A549 (cell line): Measurements from ENCODE around the gene CRYBB3. TPM values are rescaled to one million over a fixed set of nuclear protein-coding genes. Genes with fewer than 3 reads are reported as not detected.
A peak's percentile ranks its signal among the peaks of the same experiment; 100 is the strongest.
"Not testable (repeated sequence)": the region's sequence is repeated elsewhere in the genome, so short reads cannot be mapped to it uniquely, and the experiment has no call there.

Source experiments
- ATAC-seq, 2 experiments: fragments of 200-7000 bp in 1 of 2; fragments of >200 bp in 1 of 2; cut with Nextera tagmentation in 1 of 2; cut with Tn5 transposase in 1 of 2; 3 replicates each; pipeline versions ENCODE4 v1.8.0 to v1.9.1; 2018 to 2020; ENCODE audit warnings: mild to moderate bottlenecking in 1 of 2, moderate library complexity in 1 of 2
- CTCF ChIA-PET: fragments of 300-600 bp; sonication (Branson Sonifier 250); formaldehyde crosslinking; extraction: SDS; loops from one replicate; lab custom pipeline; 2021; ENCODE audit warnings: antibody characterized with exemption, inconsistent platforms; lab: Yijun Ruan, JAX
- POLR2A ChIA-PET: fragments of 350-600 bp; formaldehyde crosslinking; extraction: SDS; loops from one replicate; lab custom pipeline; 2021; ENCODE audit warnings: antibody characterized with exemption, inconsistent platforms; lab: Yijun Ruan, JAX
- DNase-seq, 2 experiments: peaks; one replicate each; pipeline versions ENCODE4 v3.0.0 to v3.0.0-alpha.2; 2011 to 2016; ENCODE audit warnings: low read depth in 1 of 2, low spot score in 1 of 2
- FAIRE-seq: peaks from 2 replicates; lab custom pipeline; 2011; peaks lifted over from hg19 to GRCh38; lab: Jason Lieb, UNC
- H3K27ac ChIP-seq, 2 experiments: fragments of >200 bp; sonication (Bioruptor Twin); formaldehyde crosslinking; 3 replicates each; pipeline ENCODE4 v1.5.1; 2016 to 2017
- H3K4me1 ChIP-seq: fragments of >200 bp; sonication (Bioruptor Twin); formaldehyde crosslinking; 3 replicates; pipeline ENCODE4 v1.6.1; 2016
- H3K4me2 ChIP-seq: fragments of >200 bp; sonication (Bioruptor Twin); formaldehyde crosslinking; 3 replicates; pipeline ENCODE4 v1.6.1; 2016
- H3K4me3 ChIP-seq: fragments of >200 bp; sonication (Bioruptor Twin); formaldehyde crosslinking; 3 replicates; pipeline ENCODE4 v1.5.1; 2016
- H3K9me3 ChIP-seq: fragments of >200 bp; sonication (Bioruptor Twin); formaldehyde crosslinking; 3 replicates; pipeline ENCODE4 v1.6.1; 2016
- CHD4 ChIP-seq: fragments of 200-600 bp; sonication (generic); IDR thresholded peaks from 2 replicates; pipeline ENCODE4 v1.6.1; 2016; ENCODE audit warnings: antibody characterized with exemption, mild to moderate bottlenecking, borderline replicate concordance
- HOXA7 ChIP-seq: fragments of 250-450 bp; sonication (Bioruptor Pico); IDR thresholded peaks from 2 replicates; pipeline ENCODE4 v1.5.0; 2020; ENCODE audit warnings: mild to moderate bottlenecking, moderate library complexity
- HOXB13 ChIP-seq: fragments of 250-450 bp; sonication (Bioruptor Pico); IDR thresholded peaks from 2 replicates; pipeline ENCODE4 v1.5.0; 2020; ENCODE audit warnings: low read depth, mild to moderate bottlenecking, moderate library complexity
- JUNB ChIP-seq: fragments of >200 bp; sonication (Bioruptor Twin); formaldehyde crosslinking; IDR thresholded peaks from 2 replicates; pipeline ENCODE4 v1.6.1; 2016
- KDM5A ChIP-seq: fragments of 200-600 bp; sonication (generic); IDR thresholded peaks from 2 replicates; pipeline ENCODE4 v1.6.1; 2016; ENCODE audit warnings: antibody characterized with exemption, mild to moderate bottlenecking
- NFE2L2 ChIP-seq: fragments of 150-350 bp; conservative IDR thresholded peaks from 2 replicates; pipeline ENCODE4 v1.6.1; 2014; ENCODE audit warnings: low read length
- POLR2A ChIP-seq: IDR thresholded peaks from 2 replicates; pipeline ENCODE4 v1.6.1; 2012; ENCODE audit warnings: mild to moderate bottlenecking, low read length
- RAD21 ChIP-seq, 2 experiments: fragments of >200 bp in 1 of 2; sonication (Bioruptor Twin) in 1 of 2; formaldehyde crosslinking in 1 of 2; IDR thresholded peaks in 1 of 2; conservative IDR thresholded peaks in 1 of 2; 2 replicates in 1 of 2; 3 replicates in 1 of 2; pipeline ENCODE4 v1.6.1; 2012 to 2018; ENCODE audit warnings: inconsistent platforms in 1 of 2
- SMC3 ChIP-seq: fragments of >200 bp; sonication (Bioruptor Twin); formaldehyde crosslinking; IDR thresholded peaks from 3 replicates; pipeline ENCODE4 v1.6.1; 2018; ENCODE audit warnings: inconsistent platforms
- ZFP36 ChIP-seq: fragments of 450-650 bp; IDR thresholded peaks from 2 replicates; pipeline ENCODE4 v1.6.1; 2014; ENCODE audit warnings: borderline replicate concordance; ENCODE audit not compliant: partially characterized antibody
- WGBS: methylation state at CpG from one replicate; pipeline ENCODE4 v1.1.6; 2017; ENCODE audit errors: missing lambda C conversion rate; 5-methylcytosine and 5-hydroxymethylcytosine counted together
- polyA plus RNA-seq, 4 experiments: library from polyadenylated mRNA; depleted of rRNA in 3 of 4; stranded (reverse); fragments of >200 nt; fragmentation: RNase III in 1 of 4; extraction: RNeasy Plus Mini Kit Qiagen cat#74134 plus additional on column Dnase treatment in 1 of 4; gene quantifications; 2 replicates in 3 of 4; 3 replicates in 1 of 4; pipeline ENCODE4 v1.2.3, GENCODE V29; 2011 to 2017
- TF ChIP-seq, protein P1 (sequence below): fragments of >200 bp; sonication (Bioruptor Twin); formaldehyde crosslinking; IDR thresholded peaks from 3 replicates; pipeline ENCODE4 v1.5.1; 2016
- TF ChIP-seq, protein P2 (sequence below): IDR thresholded peaks from 2 replicates; pipeline ENCODE4 v1.6.1; 2012; ENCODE audit warnings: low read depth, borderline replicate concordance
- TF ChIP-seq, protein P3 (sequence below): fragments of 450-650 bp; IDR thresholded peaks from 2 replicates; pipeline ENCODE4 v1.6.1; 2014; ENCODE audit warnings: antibody characterized with exemption

The CRYBB3 gene
- polyA plus RNA-seq, 2 of the 4 experiments (the other 2 are of a cell fraction) = not detected

DNA sequence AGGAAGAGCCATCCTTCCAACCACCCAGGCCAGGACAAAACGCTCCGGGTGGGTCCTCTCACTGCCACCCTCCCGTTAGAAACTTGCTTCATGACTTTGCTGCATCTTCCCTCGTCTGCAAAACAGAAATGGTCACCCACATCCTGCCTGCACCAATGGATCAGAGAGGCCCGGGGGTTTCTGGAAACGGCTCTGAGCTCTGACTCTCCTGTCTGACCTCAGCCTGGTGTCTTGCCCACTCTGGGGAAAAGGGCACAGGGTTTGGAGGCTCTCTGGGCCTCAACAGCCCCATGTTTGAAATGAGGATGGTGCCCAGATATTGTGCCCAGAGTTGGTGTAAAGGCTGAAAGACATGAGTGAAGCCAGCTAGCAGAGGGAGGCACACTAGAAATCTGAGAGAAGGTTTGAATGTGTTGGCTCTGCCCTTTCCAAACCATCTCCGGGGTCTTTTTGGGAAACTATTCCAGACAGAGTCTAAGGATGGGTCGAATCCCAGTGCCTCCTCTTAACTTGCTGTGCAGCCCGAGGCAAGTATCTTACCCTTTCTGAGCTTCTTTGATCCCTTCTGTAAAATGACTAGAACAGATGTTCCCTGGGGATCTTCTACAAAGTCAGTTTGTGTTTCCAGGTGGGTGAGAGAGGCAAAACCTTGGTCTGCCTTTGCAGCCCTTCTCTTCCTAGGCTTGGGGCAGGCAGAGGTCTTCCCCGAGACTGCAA, 2.1 kb downstream of the CRYBB3 start:
- POLR2A ChIA-PET = no interaction called here
- H3K4me2 ChIP-seq = no peak overlapping the region
- no peaks in the 10 kb centered on the region for H3K4me1 ChIP-seq
- no peaks in the 10 kb centered on the region for H3K9me3 ChIP-seq
- TF ChIP-seq HOXA7 (CRISPR knock-in tag) = no peak
- TF ChIP-seq ZFP36 = peak; percentile 30
- no peak for TF ChIP-seq HOXB13 (CRISPR knock-in tag)
- H3K4me3 ChIP-seq = no peak overlapping the region
- DNase-seq = no peak
- H3K27ac ChIP-seq = no peak overlapping the region
- 65% methylated on average over 10 of the region's 10 CpGs for WGBS
- no peak for FAIRE-seq
- CTCF ChIA-PET = interaction anchor here (0.7 to 2.9 kb wide), 23 partner anchors 8 to 263 kb away, joined by 3 to 19 read pairs (median 4); no protein-coding TSS in a partner anchor
- ATAC-seq = no peak

DNA sequence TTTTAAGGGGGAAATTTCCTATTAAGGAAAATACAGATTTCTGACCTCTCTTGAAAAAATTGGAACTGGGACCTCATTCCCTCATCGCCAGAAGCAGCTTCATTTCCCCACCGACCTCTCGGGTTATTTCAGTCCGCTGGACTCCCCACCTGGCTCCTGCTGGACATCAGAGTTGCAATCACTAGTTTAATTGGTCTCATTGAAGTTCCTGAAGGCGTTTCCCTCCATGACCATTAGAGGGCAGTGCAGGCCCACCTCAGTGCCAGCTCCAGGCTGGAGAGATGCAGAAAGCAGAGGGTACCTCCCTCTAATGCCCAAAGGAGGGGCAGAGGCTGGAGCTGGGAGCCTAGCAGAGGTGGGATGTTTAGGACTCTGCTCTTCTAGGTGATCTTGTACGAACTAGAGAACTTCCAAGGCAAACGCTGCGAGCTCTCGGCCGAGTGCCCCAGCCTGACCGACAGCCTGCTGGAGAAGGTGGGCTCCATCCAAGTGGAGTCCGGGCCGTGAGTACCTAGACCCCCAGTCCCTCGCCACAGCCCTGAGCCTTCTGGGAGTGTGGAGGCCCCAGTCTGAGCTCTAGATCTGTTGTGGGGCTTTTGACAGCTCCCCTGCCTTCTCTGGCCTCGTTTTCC, 2.7 kb downstream of the CRYBB3 start:
- DNase-seq (peak; percentile 57 to 69), ATAC-seq (peak; percentile 78 to 91), FAIRE-seq (no peak)
- Histone ChIP-seq H3K4me1 (no peaks in the 10 kb centered on the region), H3K4me3 (no peak overlapping the region), H3K9me3 (no peaks in the 10 kb centered on the region), H3K27ac (no peak overlapping the region), H3K4me2 (no peak overlapping the region)
- CTCF ChIA-PET = interaction anchor here (0.6 to 2.9 kb wide), 25 partner anchors 9 to 264 kb away, joined by 3 to 19 read pairs (median 4); no protein-coding TSS in a partner anchor
- peak; percentile 63 to 73 for TF ChIP-seq RAD21 (conservative IDR thresholded peaks at IDR 0.05 in 1 of 2, IDR thresholded peaks at IDR 0.05 in 1 of 2)
- TF ChIP-seq, protein P1, sequence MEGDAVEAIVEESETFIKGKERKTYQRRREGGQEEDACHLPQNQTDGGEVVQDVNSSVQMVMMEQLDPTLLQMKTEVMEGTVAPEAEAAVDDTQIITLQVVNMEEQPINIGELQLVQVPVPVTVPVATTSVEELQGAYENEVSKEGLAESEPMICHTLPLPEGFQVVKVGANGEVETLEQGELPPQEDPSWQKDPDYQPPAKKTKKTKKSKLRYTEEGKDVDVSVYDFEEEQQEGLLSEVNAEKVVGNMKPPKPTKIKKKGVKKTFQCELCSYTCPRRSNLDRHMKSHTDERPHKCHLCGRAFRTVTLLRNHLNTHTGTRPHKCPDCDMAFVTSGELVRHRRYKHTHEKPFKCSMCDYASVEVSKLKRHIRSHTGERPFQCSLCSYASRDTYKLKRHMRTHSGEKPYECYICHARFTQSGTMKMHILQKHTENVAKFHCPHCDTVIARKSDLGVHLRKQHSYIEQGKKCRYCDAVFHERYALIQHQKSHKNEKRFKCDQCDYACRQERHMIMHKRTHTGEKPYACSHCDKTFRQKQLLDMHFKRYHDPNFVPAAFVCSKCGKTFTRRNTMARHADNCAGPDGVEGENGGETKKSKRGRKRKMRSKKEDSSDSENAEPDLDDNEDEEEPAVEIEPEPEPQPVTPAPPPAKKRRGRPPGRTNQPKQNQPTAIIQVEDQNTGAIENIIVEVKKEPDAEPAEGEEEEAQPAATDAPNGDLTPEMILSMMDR = peak; percentile 59
- TF ChIP-seq POLR2A = no peak
- peak; percentile 36 for TF ChIP-seq SMC3
- TF ChIP-seq, protein P2, sequence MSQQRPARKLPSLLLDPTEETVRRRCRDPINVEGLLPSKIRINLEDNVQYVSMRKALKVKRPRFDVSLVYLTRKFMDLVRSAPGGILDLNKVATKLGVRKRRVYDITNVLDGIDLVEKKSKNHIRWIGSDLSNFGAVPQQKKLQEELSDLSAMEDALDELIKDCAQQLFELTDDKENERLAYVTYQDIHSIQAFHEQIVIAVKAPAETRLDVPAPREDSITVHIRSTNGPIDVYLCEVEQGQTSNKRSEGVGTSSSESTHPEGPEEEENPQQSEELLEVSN = no peak
- TF ChIP-seq HOXB13 (CRISPR knock-in tag) = no peak
- TF ChIP-seq, protein P3, sequence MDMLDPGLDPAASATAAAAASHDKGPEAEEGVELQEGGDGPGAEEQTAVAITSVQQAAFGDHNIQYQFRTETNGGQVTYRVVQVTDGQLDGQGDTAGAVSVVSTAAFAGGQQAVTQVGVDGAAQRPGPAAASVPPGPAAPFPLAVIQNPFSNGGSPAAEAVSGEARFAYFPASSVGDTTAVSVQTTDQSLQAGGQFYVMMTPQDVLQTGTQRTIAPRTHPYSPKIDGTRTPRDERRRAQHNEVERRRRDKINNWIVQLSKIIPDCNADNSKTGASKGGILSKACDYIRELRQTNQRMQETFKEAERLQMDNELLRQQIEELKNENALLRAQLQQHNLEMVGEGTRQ = no peak
- no peak for TF ChIP-seq JUNB
- WGBS = 55% methylated on average over 14 of the region's 15 CpGs
- POLR2A ChIA-PET = no interaction called here

DNA sequence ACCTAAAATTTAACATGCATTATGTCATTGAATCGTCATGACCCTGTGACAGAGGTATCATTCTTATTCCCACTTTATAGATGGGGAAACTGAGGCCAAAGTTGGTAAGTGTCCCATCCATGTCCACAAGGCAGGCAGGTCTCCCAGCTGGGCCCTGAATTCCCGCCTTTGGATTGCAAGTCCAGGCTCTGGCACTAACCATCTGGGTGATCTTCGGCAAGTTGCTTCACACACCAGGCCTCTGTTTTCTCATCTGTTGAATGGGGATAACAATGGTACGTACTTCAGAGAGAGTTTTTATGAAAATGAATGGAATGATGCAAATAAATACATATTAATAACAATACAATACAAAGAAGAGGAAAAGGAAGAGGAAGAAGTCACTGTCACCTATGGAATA, 3.4 kb downstream of the CRYBB3 start:
- POLR2A ChIA-PET = no interaction called here
- Histone ChIP-seq H3K4me1 (no peaks in the 10 kb centered on the region), H3K4me2 (no peak overlapping the region), H3K27ac (no peak overlapping the region), H3K9me3 (no peaks in the 10 kb centered on the region), H3K4me3 (no peak overlapping the region)
- no peak for FAIRE-seq
- 86% methylated on average over 4 of the region's 4 CpGs for WGBS
- ATAC-seq = no peak
- CTCF ChIA-PET = interaction anchor here (0.5 to 2.9 kb wide), 13 partner anchors 9 to 485 kb away, joined by 3 to 19 read pairs (median 6); no protein-coding TSS in a partner anchor
- TF ChIP-seq NFE2L2 = no peak
- no peak for TF ChIP-seq KDM5A
- no peak for TF ChIP-seq CHD4
- TF ChIP-seq SMC3 = no peak
- no peak for DNase-seq

DNA sequence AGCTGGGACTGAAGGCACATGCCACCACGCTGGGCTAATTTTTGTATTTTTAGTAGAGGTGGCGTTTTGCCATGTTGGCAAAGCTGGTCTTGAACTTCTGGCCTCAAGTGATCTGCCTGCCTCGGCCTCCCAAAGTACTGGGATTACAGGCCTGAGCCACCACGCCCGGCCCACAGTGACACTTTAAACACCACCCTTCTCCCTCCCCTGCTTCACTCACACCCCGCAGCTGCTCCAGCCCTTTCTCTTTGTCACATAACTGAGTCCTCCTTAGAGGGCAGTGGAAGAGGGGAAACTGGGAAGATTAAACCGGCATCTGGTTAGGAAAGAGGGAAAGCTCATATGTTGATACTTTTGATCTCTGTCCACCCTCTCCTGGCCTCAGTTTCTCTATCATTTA, 4.9 kb downstream of the CRYBB3 start:
- H3K9me3 ChIP-seq, H3K4me1 ChIP-seq, H3K4me2 ChIP-seq, H3K4me3 ChIP-seq, DNase-seq, H3K27ac ChIP-seq, ATAC-seq, CTCF ChIA-PET, FAIRE-seq, POLR2A ChIA-PET: not testable (repeated sequence)
- 85% methylated on average over 7 of the region's 7 CpGs for WGBS
